ENCODE results near the gene TEX261.

Gene TEX261

GRCh38 chr2:70948337-70949003 is 46.2 kb downstream of the TEX261 start:
- peak overlapping the region; percentile 56 for H3K27ac Mint-ChIP-seq
- H3K27me3 Mint-ChIP-seq: peaks cover 38 to 40% of the 10 kb centered on the region in 2 donors
- DNase-seq (peak; percentile 64), ATAC-seq (replicated peaks) (peak; percentile 93 to 98)
- no peaks in the 10 kb centered on the region for H3K36me3 Mint-ChIP-seq
- H3K4me3 Mint-ChIP-seq: peak overlapping the region; percentile 82 to 83
- H3K9me3 Mint-ChIP-seq: no peaks in the 10 kb centered on the region
- peaks cover 10 to 12% of the 10 kb centered on the region in 2 donors for H3K4me1 Mint-ChIP-seq

DNA sequence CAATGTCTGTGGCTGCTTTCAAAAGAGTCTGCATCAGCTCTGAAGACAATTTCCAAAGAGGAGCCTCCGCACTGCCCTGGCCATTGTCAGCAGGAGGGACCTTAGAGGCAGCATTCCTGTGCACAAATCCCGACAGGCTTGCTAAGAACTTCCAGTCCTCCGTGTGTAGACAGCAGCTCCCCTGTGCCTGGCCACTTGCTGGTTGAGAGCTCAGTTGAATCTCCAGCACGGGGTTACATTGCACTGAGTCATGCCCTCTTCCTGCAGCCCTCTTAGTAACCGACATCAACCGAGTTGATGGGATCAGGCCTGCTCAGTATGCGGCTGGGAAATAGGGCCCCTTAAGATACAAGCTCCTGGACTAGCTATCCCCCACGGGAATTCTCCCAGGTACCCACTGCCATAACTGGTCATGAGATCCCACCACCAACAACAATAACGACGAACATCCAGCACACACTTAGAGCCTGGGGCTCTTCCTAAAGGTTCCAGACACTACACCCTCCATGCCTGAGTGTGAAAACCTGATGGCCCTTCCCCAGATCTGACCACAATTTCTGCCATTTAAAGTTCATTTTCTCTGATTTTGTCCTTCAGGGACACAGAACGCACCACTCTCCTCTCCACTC is 47.0 kb downstream of the TEX261 start:
- ATAC-seq (replicated peaks) (peak in 1 of 2 donors; percentile 12), DNase-seq (no peak)
- H3K27ac Mint-ChIP-seq: no peak overlapping the region
- H3K9me3 Mint-ChIP-seq: no peaks in the 10 kb centered on the region
- no peaks in the 10 kb centered on the region for H3K36me3 Mint-ChIP-seq
- H3K4me1 Mint-ChIP-seq: peaks cover 10 to 12% of the 10 kb centered on the region in 2 donors
- peak overlapping the region in 1 of 2 donors; percentile 82 for H3K4me3 Mint-ChIP-seq
- peaks cover 38 to 47% of the 10 kb centered on the region in 2 donors for H3K27me3 Mint-ChIP-seq

GRCh38 chr2:70946832-70947442 is 47.7 kb downstream of the TEX261 start:
- DNase-seq: no peak
- peaks cover 38 to 47% of the 10 kb centered on the region in 2 donors for H3K27me3 Mint-ChIP-seq
- H3K4me1 Mint-ChIP-seq: peaks cover 10 to 12% of the 10 kb centered on the region in 2 donors
- no peak overlapping the region for H3K4me3 Mint-ChIP-seq
- no peak for ATAC-seq (replicated peaks)
- H3K9me3 Mint-ChIP-seq: no peaks in the 10 kb centered on the region
- H3K27ac Mint-ChIP-seq: no peak overlapping the region
- no peaks in the 10 kb centered on the region for H3K36me3 Mint-ChIP-seq

- peaks cover 10 to 12% of the 10 kb centered on the region in 2 donors for H3K4me1 Mint-ChIP-seq
- H3K9me3 Mint-ChIP-seq: no peaks in the 10 kb centered on the region
- H3K27ac Mint-ChIP-seq: peak overlapping the region; percentile 10
- ATAC-seq (replicated peaks) (no peak), DNase-seq (no peak)
- no peaks in the 10 kb centered on the region for H3K36me3 Mint-ChIP-seq
- H3K27me3 Mint-ChIP-seq: peaks cover 45 to 56% of the 10 kb centered on the region in 2 donors
- H3K4me3 Mint-ChIP-seq: no peak overlapping the region
Measured at GRCh38 chr2:70944111-70944690, 50.5 kb downstream of the TEX261 start.

- Mint-ChIP-seq H3K36me3 (no peaks in the 10 kb centered on the region), H3K4me3 (no peak overlapping the region), H3K4me1 (peaks cover 7 to 11% of the 10 kb centered on the region in 2 donors), H3K27ac (no peak overlapping the region), H3K27me3 (peaks cover 47 to 58% of the 10 kb centered on the region in 2 donors), H3K9me3 (no peaks in the 10 kb centered on the region)
- ATAC-seq (replicated peaks) (no peak), DNase-seq (no peak)
Measured at GRCh38 chr2:70943205-70943871, 51.3 kb downstream of the TEX261 start.

GRCh38 chr2:70942396-70943204 is 52.1 kb downstream of the TEX261 start:
- Mint-ChIP-seq H3K27me3 (peaks cover 45 to 54% of the 10 kb centered on the region in 2 donors), H3K4me3 (no peak overlapping the region), H3K27ac (no peak overlapping the region)

GRCh38 chr2:70941701-70942100 is 53.0 kb downstream of the TEX261 start:
- Mint-ChIP-seq H3K9me3 (no peaks in the 10 kb centered on the region), H3K36me3 (no peaks in the 10 kb centered on the region), H3K27ac (no peak overlapping the region), H3K27me3 (peaks cover 41 to 47% of the 10 kb centered on the region in 2 donors), H3K4me1 (peaks cover 0 to 1% of the 10 kb centered on the region in 2 donors), H3K4me3 (no peak overlapping the region)
- DNase-seq (no peak), ATAC-seq (replicated peaks) (no peak)

More at GRCh38 chr2:70942396-70943204, 52.1 kb downstream of the TEX261 start:
- Mint-ChIP-seq H3K4me1 (peaks cover 0 to 6% of the 10 kb centered on the region in 2 donors), H3K36me3 (no peaks in the 10 kb centered on the region), H3K9me3 (no peaks in the 10 kb centered on the region)
- ATAC-seq (replicated peaks) (no peak), DNase-seq (no peak)

DNA sequence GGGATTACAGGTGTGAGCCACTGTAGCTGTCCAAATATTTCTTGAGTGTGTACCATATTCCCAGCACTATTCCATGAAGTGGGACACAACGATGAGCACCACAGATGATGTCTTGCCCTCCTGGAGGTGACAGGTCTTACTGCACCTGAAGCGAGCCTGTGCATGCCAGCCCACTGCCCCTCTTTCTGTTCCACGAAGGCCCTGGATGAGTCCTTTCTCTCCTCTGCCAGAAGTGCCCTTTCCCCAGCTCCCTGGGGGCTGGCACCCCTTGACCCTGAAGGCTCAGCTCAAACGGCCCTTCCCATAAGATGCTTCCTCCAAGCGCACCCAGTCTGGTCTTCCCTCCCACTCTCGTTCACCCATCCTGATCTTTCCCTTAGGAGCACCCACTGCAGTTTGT is 53.5 kb downstream of the TEX261 start:
- Mint-ChIP-seq H3K27me3 (peaks cover 39 to 45% of the 10 kb centered on the region in 2 donors), H3K36me3 (no peaks in the 10 kb centered on the region), H3K4me1 (no peaks in the 10 kb centered on the region), H3K27ac (no peak overlapping the region), H3K9me3 (no peaks in the 10 kb centered on the region), H3K4me3 (no peak overlapping the region)
- ATAC-seq (replicated peaks): no peak
- DNase-seq: no peak

DNA sequence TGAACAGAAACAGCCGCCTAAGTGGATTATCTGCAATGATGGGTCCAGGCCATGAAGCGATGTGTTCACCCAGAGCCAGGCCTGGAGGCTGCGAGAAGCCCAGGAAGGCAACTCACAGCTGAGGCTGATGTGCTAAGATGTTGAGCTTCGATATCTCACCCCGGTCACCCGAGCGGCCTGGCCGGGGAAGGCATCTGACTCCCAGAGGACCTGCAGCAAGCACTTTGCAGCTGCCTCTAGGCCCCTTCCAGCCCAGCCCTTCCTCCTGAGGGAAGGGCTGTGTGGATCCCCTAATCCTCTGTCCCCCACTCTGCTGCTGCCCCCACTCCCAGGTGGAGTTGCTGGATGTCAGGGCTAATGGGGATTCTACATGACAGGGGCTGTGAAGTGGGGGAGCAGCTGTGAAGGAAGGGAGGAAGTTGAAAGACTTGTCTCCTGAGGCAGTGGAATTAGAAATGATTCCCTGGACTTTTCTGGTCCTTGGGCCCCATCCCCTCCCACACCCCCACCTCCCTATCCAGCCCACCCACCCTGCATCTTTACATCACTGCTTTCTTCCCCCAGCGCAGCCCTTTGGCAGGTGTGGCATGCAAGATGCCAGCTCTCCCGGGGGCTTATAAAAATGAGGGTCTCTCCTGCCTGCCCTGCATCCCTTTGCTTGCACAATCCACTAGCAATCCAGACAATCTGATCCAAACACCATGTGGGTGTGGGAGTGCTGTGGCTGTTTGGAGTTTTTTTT is 54.7 kb downstream of the TEX261 start:
- no peak for ATAC-seq (replicated peaks)
- H3K27ac Mint-ChIP-seq: no peak overlapping the region

GRCh38 chr2:70939001-70939838 is 55.5 kb downstream of the TEX261 start:
- Mint-ChIP-seq H3K4me3 (no peak overlapping the region), H3K36me3 (no peaks in the 10 kb centered on the region), H3K27ac (no peak overlapping the region), H3K9me3 (no peaks in the 10 kb centered on the region), H3K27me3 (peaks cover 34 to 47% of the 10 kb centered on the region in 2 donors), H3K4me1 (peaks cover 0 to 3% of the 10 kb centered on the region in 2 donors)
- ATAC-seq (replicated peaks): no peak
- DNase-seq: no peak

More for the DNA sequence above, 54.7 kb downstream of the TEX261 start:
- Mint-ChIP-seq H3K36me3 (no peaks in the 10 kb centered on the region), H3K27me3 (peaks cover 39 to 51% of the 10 kb centered on the region in 2 donors), H3K9me3 (no peaks in the 10 kb centered on the region), H3K4me3 (no peak overlapping the region), H3K4me1 (peaks cover 0 to 2% of the 10 kb centered on the region in 2 donors)
- DNase-seq: no peak

DNA sequence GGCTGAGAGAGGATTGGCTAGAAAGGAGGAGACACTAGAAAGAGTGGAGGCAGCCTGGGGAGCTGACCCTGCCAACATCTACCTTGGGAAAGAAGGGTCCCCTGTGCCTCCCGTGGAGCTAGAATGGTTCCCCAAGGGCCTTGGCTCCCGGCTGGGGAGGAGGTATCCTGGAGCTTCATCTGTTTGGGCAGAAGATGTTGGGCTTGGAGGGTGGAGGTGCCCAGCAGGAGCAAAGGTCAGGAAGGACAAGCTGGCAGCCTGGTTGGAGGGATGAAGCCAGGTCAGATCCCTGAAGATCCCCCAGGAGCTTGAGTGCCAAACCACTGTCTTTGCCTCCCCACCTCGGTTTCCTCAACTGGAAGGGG is 56.1 kb downstream of the TEX261 start:
- H3K4me1 Mint-ChIP-seq: peaks cover 0 to 3% of the 10 kb centered on the region in 2 donors
- H3K27ac Mint-ChIP-seq: no peak overlapping the region
- ATAC-seq (replicated peaks) (no peak), DNase-seq (no peak)
- peaks cover 28 to 41% of the 10 kb centered on the region in 2 donors for H3K27me3 Mint-ChIP-seq
- H3K4me3 Mint-ChIP-seq: no peak overlapping the region
- no peaks in the 10 kb centered on the region for H3K36me3 Mint-ChIP-seq
- H3K9me3 Mint-ChIP-seq: no peaks in the 10 kb centered on the region

- Mint-ChIP-seq H3K27ac (no peak overlapping the region), H3K36me3 (no peaks in the 10 kb centered on the region), H3K9me3 (no peaks in the 10 kb centered on the region), H3K27me3 (peaks cover 32 to 35% of the 10 kb centered on the region in 2 donors), H3K4me3 (no peak overlapping the region), H3K4me1 (peaks cover 0 to 3% of the 10 kb centered on the region in 2 donors)
- DNase-seq (no peak), ATAC-seq (replicated peaks) (no peak)
Measured at GRCh38 chr2:70937866-70938585, 56.6 kb downstream of the TEX261 start.

All from stimulated activated naive B cell treated with anti-CD40 and anti-IgM and Interleukin-4, amounts not matched to agents 10 μg/mL and 1 μg/mL and 100 μg/mL, for 72 hours (primary cell).